ENCODE data around the gene DEPDC5.

DEPDC5 gene

GRCh38 chr22:31945443-31945855 lies 191.6 kb downstream of the DEPDC5 start:
- no peak for FAIRE-seq
- no peak for DNase-seq (ENCODE audit: low spot score)

GRCh38 chr22:31945971-31946680 lies 192.3 kb downstream of the DEPDC5 start:
- DNase-seq (ENCODE audit: low spot score) (no peak), FAIRE-seq (no peak)

- FAIRE-seq, result no peak
- DNase-seq (ENCODE audit: low spot score), result no peak
Observed at GRCh38 chr22:31947296-31947695, 193.5 kb downstream of the DEPDC5 start.

GRCh38 chr22:31948002-31948401 lies 194.2 kb downstream of the DEPDC5 start:
- no peak for DNase-seq (ENCODE audit: low spot score)

GRCh38 chr22:31950226-31950625 lies 196.4 kb downstream of the DEPDC5 start:
- DNase-seq (ENCODE audit: low spot score) (no peak), FAIRE-seq (no peak)

More at GRCh38 chr22:31948002-31948401, 194.2 kb downstream of the DEPDC5 start:
- no peak for FAIRE-seq

GRCh38 chr22:31951194-31952093 lies 197.6 kb downstream of the DEPDC5 start:
- DNase-seq (ENCODE audit: low spot score), result no peak
- no peak for FAIRE-seq

GRCh38 chr22:31952094-31952401 lies 198.2 kb downstream of the DEPDC5 start:
- no peak for DNase-seq (ENCODE audit: low spot score)
- no peak for FAIRE-seq

- no peak for FAIRE-seq
- no peak for DNase-seq (ENCODE audit: low spot score)
Observed at GRCh38 chr22:31952472-31952871, 198.7 kb downstream of the DEPDC5 start.

- no peak for DNase-seq (ENCODE audit: low spot score)
- FAIRE-seq, result no peak
Observed at GRCh38 chr22:31953261-31953660, 199.4 kb downstream of the DEPDC5 start.

GRCh38 chr22:31954535-31955523 lies 201.0 kb downstream of the DEPDC5 start:
- DNase-seq (ENCODE audit: low spot score), result no peak
- no peak for FAIRE-seq

- DNase-seq (ENCODE audit: low spot score) (no peak), FAIRE-seq (no peak)
Observed at GRCh38 chr22:31956360-31956759, 202.5 kb downstream of the DEPDC5 start.
